ENCODE results near the gene CDC42BPG. TPM values are rescaled to one million over a fixed set of nuclear protein-coding genes. Genes with fewer than 3 reads are reported as not detected.

Gene CDC42BPG
- total and polyA plus RNA-seq, 9 of the 15 experiments (the other 6 are each of a cell fraction or from before 2014, with no cell fraction given), result 0.04 to 8.8 (median 2.1) TPM

- TF ChIP-seq CCNT2 (IDR thresholded peaks at IDR 0.05; ENCODE audit: borderline replicate concordance, extremely low read depth, insufficient read length, low read depth, low read length) (peak; percentile 67), DMBX1 (CRISPR knock-in tag; IDR thresholded peaks at IDR 0.05; ENCODE audit: borderline replicate concordance) (peak; percentile 13; the same call in 1 of the 2 replicates), ZNF592 (IDR thresholded peaks at IDR 0.05) (peak; percentile 38; the same call in 1 of the 2 replicates), ZKSCAN3 (CRISPR knock-in tag; IDR thresholded peaks at IDR 0.05) (no peak), NR4A1 (CRISPR knock-in tag; IDR thresholded peaks at IDR 0.05) (no peak), NR4A1 (tag; IDR thresholded peaks at IDR 0.05) (no peak), HDAC1 (IDR thresholded peaks at IDR 0.05) (peak in 1 of 2 experiments; percentile 54; a peak in 2 of 4 replicates), ZNF449 (CRISPR knock-in tag; IDR thresholded peaks at IDR 0.05) (no peak)
Observed at GRCh38 chr11:64810271-64810890, 34.1 kb downstream of the CDC42BPG start, which contains the start of gene MEN1 (continued).

All from K562 (cell line).